HCT116 (cell line): Measurements from ENCODE around the gene MAPRE2. TPM values are rescaled to one million over a fixed set of nuclear protein-coding genes. Genes with fewer than 3 reads are reported as not detected.

Experiments
- ATAC-seq: fragments of 200-7000 bp; cut with Tn5 transposase; 2 replicates; pipeline ENCODE4 v1.9.1; 2020; ENCODE audit warnings: mild to moderate bottlenecking, moderate library complexity
- BruUV-seq: library from RNA; stranded (reverse); fragments of 400-500 nt; replicated peaks from 2 replicates; lab custom pipeline; 2021; lab: Mats Ljungman, UMichigan
- CTCF ChIA-PET: fragments of 300-600 bp; sonication (Branson Sonifier 250); formaldehyde crosslinking; loops from one replicate; lab custom pipeline; 2021; ENCODE audit warnings: antibody characterized with exemption; lab: Charles Lee
- POLR2A ChIA-PET: fragments of 300-600, 350-600 bp; sonication (Branson Sonifier 250); formaldehyde crosslinking; loops from one replicate; lab custom pipeline; 2021; ENCODE audit warnings: antibody characterized with exemption; lab: Charles Lee
- RAD21 ChIA-PET, 2 experiments: fragments of 300-600 bp; sonication (Branson Sonifier 250); formaldehyde crosslinking; loops; one replicate each; lab custom pipeline; 2023; ENCODE audit warnings: low total read pairs in 2 of 2; ENCODE audit not compliant: uncharacterized antibody in 2 of 2, unreplicated experiment in 2 of 2, low non-redundant PET in 1 of 2; lab: Charles Lee
- DNase-seq: peaks from one replicate; pipeline ENCODE4 v3.0.0-alpha.2; 2010; ENCODE audit warnings: low read depth, low spot score
- H2AFZ ChIP-seq: fragments of 200-600 bp; shearing (Covaris generic), sonication (generic); 2 replicates; pipeline ENCODE4 v1.6.1; 2017; ENCODE audit warnings: low read depth, mixed run types, mixed read lengths, antibody characterized with exemption, low read length; ENCODE audit not compliant: poor library complexity, severe bottlenecking
- H3K27ac ChIP-seq: 2 replicates; pipeline ENCODE4 v1.5.1; 2012; ENCODE audit warnings: low read depth, low read length
- H3K27me3 ChIP-seq: fragments of 200-600 bp; sonication (generic); 2 replicates; pipeline ENCODE4 v1.6.1; 2016; ENCODE audit warnings: mixed run types, low read length, mixed read lengths; ENCODE audit not compliant: insufficient read depth
- H3K36me3 ChIP-seq, 2 experiments: fragments of 200-500 bp in 1 of 2; fragments of 200-600 bp in 1 of 2; sonication (Bioruptor generic) in 1 of 2; sonication (generic) in 1 of 2; 2 replicates each; pipeline versions ENCODE4 v1.5.1 to v1.6.1; 2014 to 2016; ENCODE audit warnings: low read length in 2 of 2, inconsistent platforms in 1 of 2, mixed read lengths in 1 of 2, mixed run types in 1 of 2; ENCODE audit not compliant: insufficient read depth in 2 of 2, control insufficient read depth in 1 of 2
- H3K4me1 ChIP-seq, 2 experiments: fragments of 200-600 bp in 1 of 2; sonication (generic) in 1 of 2; 2 replicates each; pipeline versions ENCODE4 v1.5.1 to v1.6.1; 2012 to 2017; ENCODE audit warnings: low read length in 2 of 2, inconsistent platforms in 1 of 2, mild to moderate bottlenecking in 1 of 2, mixed read lengths in 1 of 2, mixed run types in 1 of 2, moderate library complexity in 1 of 2; ENCODE audit not compliant: insufficient read depth in 2 of 2, control insufficient read depth in 1 of 2
- H3K4me2 ChIP-seq: fragments of 200-600 bp; sonication (generic); 2 replicates; pipeline ENCODE4 v1.6.1; 2017; ENCODE audit warnings: mixed run types, low read length, mixed read lengths
- H3K4me3 ChIP-seq, 2 experiments: fragments of 200-600 bp in 1 of 2; sonication (generic) in 1 of 2; replicated peaks in 1 of 2; 2 replicates each; pipeline ENCODE4 v1.5.1; 2011 to 2016; ENCODE audit warnings: low read length in 2 of 2, control low read depth in 1 of 2, low read depth in 1 of 2, mild to moderate bottlenecking in 1 of 2, mixed read lengths in 1 of 2, mixed run types in 1 of 2
- H3K79me2 ChIP-seq: fragments of 200-600 bp; sonication (generic); 2 replicates; pipeline ENCODE4 v1.6.1; 2017; ENCODE audit warnings: mild to moderate bottlenecking, mixed run types, low read length, moderate library complexity, mixed read lengths; ENCODE audit not compliant: insufficient read depth
- H3K9ac ChIP-seq: fragments of 200-600 bp; sonication (generic); 2 replicates; pipeline ENCODE4 v1.6.1; 2016; ENCODE audit warnings: low read length, mixed read lengths
- H3K9me2 ChIP-seq: fragments of 200-600 bp; sonication (generic), shearing (Covaris generic); 2 replicates; pipeline ENCODE4 v1.6.1; 2017; ENCODE audit warnings: mixed run types, mild to moderate bottlenecking, moderate library complexity; ENCODE audit not compliant: insufficient read depth
- H3K9me3 ChIP-seq, 2 experiments: fragments of 200-500 bp in 1 of 2; fragments of 200-600 bp in 1 of 2; sonication (Bioruptor generic) in 1 of 2; sonication (generic) in 1 of 2; 2 replicates each; pipeline ENCODE4 v1.6.1; 2014 to 2017; ENCODE audit warnings: low read length in 2 of 2, mixed read lengths in 2 of 2, inconsistent platforms in 1 of 2, low read depth in 1 of 2, mild to moderate bottlenecking in 1 of 2, mixed run types in 1 of 2, moderate library complexity in 1 of 2; ENCODE audit not compliant: control insufficient read depth in 1 of 2, insufficient read depth in 1 of 2
- H4K20me1 ChIP-seq: fragments of 200-600 bp; sonication (generic), shearing (Covaris generic); 2 replicates; pipeline ENCODE4 v1.6.1; 2017; ENCODE audit warnings: mixed run types, mild to moderate bottlenecking, moderate library complexity; ENCODE audit not compliant: insufficient read depth
- CEBPB ChIP-seq: IDR thresholded peaks from 2 replicates; pipeline ENCODE4 v1.6.1; 2012; ENCODE audit warnings: low read depth
- EZH2 ChIP-seq: fragments of 200-600 bp; sonication (generic); IDR thresholded peaks from 2 replicates; pipeline ENCODE4 v1.6.1; 2017; ENCODE audit warnings: antibody characterized with exemption, mixed run types
- EZH2phosphoT487 ChIP-seq: fragments of 200-600 bp; IDR thresholded peaks from 2 replicates; pipeline ENCODE4 v1.6.1; 2018; ENCODE audit warnings: antibody characterized with exemption, borderline replicate concordance
- FOSL1 ChIP-seq: IDR thresholded peaks from 2 replicates; pipeline ENCODE4 v1.6.1; 2012; ENCODE audit warnings: low read depth
- RAD21 ChIP-seq: IDR thresholded peaks from 2 replicates; pipeline ENCODE4 v1.6.1; 2012; ENCODE audit warnings: low read depth, mild to moderate bottlenecking
- YY1 ChIP-seq: IDR thresholded peaks from 2 replicates; pipeline ENCODE4 v1.6.1; 2011; ENCODE audit warnings: low read length, low read depth, moderate library complexity, mild to moderate bottlenecking; ENCODE audit not compliant: insufficient replicate concordance; ENCODE audit errors: extremely low read depth
- ZNF274 ChIP-seq: fragments of 200-500 bp; sonication (Bioruptor generic); IDR thresholded peaks from 2 replicates; pipeline ENCODE4 v1.6.1; 2014; ENCODE audit warnings: mild to moderate bottlenecking, low read depth, low read length, inconsistent platforms
- intact Hi-C: fragments of 100-400 bp; cut with micrococcal nuclease; formaldehyde crosslinking; loops from 2 replicates; pipeline ENCODE4 v1.10.0; 2022
- total RNA-seq: library from RNA; stranded (reverse); gene quantifications from one replicate; pipeline ENCODE4 v1.2.1, GENCODE V29; 2021; ENCODE audit not compliant: unreplicated experiment
- TF ChIP-seq, protein P1 (sequence below): IDR thresholded peaks from 2 replicates; pipeline ENCODE4 v1.6.1; 2012
- TF ChIP-seq, protein P2 (sequence below): IDR thresholded peaks from 2 replicates; pipeline ENCODE4 v1.6.1; 2011; ENCODE audit warnings: mild to moderate bottlenecking, low read length, moderate library complexity; ENCODE audit not compliant: insufficient replicate concordance; ENCODE audit errors: extremely low read depth

The MAPRE2 gene
- total RNA-seq, 1 experiment from 2014 or later = 17.2 TPM

DNA sequence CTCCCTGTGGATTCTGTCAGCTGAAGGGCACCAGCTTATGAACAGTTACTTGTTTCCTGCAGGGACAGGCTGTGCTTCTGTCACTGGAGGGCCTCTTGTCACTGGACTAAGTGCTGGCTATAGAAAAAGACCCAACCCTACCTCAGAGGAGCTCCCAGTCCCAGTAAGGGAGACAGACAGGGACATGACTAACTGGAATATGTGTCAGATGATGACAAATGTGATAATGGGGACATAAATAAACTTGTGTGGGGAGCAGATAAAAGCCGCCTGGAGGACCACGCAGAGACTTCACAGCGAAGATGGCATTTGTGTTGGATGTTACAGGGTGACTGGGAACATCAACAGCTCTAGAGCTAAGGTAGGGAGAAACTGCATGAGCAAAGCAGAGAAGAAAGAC is 95.0 kb downstream of the MAPRE2 start:
- ChIA-PET RAD21 (no interaction called here), POLR2A (no interaction called here), CTCF (no interaction called here)
- Histone ChIP-seq H3K4me2 (no peak overlapping the region), H4K20me1 (no peaks in the 10 kb centered on the region), H3K9ac (no peak overlapping the region), H3K27ac (no peak overlapping the region), H3K79me2 (no peaks in the 10 kb centered on the region), H3K36me3 (no peaks in the 10 kb centered on the region), H3K4me3 (no peak overlapping the region), H2AFZ (no peak overlapping the region), H3K9me3 (no peaks in the 10 kb centered on the region), H3K27me3 (no peaks in the 10 kb centered on the region), H3K9me2 (no peaks in the 10 kb centered on the region), H3K4me1 (no peaks in the 10 kb centered on the region)
- ATAC-seq = no peak
- TF ChIP-seq EZH2phosphoT487 (no peak), CEBPB (no peak), FOSL1 (no peak), YY1 (no peak), ZNF274 (no peak), RAD21 (no peak), EZH2 (no peak)
- TF ChIP-seq, protein P1, sequence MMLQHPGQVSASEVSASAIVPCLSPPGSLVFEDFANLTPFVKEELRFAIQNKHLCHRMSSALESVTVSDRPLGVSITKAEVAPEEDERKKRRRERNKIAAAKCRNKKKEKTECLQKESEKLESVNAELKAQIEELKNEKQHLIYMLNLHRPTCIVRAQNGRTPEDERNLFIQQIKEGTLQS = no peak
- TF ChIP-seq, protein P2, sequence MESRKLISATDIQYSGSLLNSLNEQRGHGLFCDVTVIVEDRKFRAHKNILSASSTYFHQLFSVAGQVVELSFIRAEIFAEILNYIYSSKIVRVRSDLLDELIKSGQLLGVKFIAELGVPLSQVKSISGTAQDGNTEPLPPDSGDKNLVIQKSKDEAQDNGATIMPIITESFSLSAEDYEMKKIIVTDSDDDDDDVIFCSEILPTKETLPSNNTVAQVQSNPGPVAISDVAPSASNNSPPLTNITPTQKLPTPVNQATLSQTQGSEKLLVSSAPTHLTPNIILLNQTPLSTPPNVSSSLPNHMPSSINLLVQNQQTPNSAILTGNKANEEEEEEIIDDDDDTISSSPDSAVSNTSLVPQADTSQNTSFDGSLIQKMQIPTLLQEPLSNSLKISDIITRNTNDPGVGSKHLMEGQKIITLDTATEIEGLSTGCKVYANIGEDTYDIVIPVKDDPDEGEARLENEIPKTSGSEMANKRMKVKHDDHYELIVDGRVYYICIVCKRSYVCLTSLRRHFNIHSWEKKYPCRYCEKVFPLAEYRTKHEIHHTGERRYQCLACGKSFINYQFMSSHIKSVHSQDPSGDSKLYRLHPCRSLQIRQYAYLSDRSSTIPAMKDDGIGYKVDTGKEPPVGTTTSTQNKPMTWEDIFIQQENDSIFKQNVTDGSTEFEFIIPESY = no peak
- intact Hi-C loops = no loop called here
- no TSS peak for BruUV-seq
- DNase-seq = no peak
